GM21619 (cell line): ENCODE data around the gene GALM.
"Not testable (repeated sequence)": the region's sequence is repeated elsewhere in the genome, so short reads cannot be mapped to it uniquely, and the experiment has no call there.

Experiments used
- ATAC-seq: cut with Tn5 transposase; IDR thresholded peaks from one replicate; pipeline ENCODE4 v1.9.1; 2021; ENCODE audit not compliant: unreplicated experiment

Gene GALM

DNA sequence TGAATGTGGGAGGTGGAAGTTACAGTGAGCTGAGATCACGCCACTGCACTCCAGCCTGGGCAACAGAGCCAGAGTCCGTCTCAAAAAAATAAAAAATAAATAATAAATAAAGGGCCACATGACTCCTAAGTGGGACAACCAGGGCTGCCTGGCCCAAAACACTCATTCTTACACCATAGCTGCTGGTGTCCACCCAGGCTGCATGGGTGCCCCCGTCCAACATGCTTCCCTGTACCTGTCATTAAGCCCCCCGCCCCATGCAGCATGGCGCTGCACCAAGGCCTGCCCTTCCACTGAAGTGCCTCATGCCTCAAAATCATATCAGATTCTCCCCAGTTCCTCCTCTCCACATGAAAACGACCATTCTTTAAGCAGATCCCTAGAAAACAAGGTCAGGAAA is 10.8 kb downstream of the GALM start:
- no peak for ATAC-seq

DNA sequence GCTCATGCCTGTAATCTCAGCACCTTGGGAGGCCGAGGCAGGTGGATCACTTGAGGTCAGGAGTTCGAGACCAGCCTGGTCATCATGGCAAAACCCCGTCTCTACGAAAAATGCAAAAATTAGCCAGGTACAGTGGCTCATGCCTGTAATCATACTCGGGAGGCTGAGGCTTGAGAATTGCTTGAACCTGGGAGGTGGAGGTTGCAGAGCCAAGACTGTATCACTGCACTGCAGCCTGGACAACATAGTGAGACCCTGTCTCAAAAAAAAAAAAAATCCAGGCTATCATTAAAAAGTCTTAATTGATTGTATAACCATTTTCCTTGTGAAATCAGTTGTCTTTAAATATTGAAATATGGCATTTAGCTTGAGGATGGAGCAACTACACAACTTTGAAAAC is 15.0 kb downstream of the GALM start:
- ATAC-seq = not testable (repeated sequence)

DNA sequence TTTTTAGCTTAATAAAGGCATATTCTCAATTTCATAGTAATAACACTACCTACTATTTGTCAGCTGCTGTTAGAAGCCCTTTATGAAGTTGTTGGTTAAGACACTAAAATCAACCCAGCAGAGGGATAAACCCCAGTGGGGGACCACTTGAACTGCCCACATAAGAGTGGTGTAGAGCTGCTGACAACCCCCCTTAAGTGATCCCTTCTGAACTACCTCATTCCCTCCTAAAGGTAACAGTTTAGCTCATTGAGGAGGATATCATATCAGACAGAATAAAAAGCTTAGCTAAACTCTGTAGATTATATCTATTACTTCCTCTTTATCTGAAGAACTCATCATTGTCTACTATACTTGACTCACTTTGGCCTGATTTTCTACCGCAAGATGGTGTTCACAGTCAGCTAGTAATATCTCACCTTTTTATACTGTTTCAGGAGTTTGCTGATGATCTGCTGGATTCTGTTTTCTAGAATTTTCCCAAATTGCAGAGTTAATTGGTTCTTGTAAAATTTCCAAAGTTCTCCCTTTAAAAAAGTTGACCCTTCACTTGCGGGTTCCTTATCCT is 16.2 kb downstream of the GALM start:
- ATAC-seq = no peak

DNA sequence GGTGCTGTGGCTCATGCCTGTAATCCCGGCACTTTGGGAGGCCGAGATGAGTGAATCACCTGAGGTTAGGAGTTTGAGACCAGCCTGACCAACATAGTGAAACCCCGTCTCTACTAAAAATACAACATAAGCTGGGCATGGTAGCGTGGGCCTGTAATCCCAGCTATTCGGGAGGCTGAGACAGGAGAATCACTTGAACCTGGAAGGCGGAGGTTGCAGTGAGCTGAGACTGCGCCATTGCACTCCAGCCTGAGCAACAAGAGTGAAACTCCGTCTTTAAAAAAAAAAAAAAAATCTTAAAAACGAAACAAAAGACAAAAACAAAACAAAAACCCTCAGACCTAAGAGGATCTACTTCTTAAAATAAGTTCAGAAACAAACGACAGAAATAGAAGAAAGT is 16.7 kb downstream of the GALM start:
- ATAC-seq = not testable (repeated sequence)

DNA sequence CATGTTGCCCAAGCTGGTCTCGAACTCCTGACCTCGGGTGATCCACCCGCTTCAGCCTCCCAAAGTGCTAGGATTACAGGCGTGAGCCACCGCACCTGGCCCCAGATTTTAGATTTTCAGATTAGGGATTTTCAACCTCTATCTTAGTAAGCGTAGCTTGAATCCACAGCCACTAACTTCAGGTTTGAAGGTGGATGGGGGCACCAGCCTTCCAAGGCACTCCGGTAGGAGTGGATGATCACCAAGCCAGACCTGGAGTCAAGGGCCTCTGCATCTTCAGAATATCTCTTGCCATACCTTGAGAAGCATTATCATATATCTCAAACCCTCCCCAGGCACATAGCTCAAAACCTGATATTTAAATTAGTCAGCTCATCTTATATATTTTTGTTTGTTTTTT is 17.9 kb downstream of the GALM start:
- ATAC-seq = no peak

DNA sequence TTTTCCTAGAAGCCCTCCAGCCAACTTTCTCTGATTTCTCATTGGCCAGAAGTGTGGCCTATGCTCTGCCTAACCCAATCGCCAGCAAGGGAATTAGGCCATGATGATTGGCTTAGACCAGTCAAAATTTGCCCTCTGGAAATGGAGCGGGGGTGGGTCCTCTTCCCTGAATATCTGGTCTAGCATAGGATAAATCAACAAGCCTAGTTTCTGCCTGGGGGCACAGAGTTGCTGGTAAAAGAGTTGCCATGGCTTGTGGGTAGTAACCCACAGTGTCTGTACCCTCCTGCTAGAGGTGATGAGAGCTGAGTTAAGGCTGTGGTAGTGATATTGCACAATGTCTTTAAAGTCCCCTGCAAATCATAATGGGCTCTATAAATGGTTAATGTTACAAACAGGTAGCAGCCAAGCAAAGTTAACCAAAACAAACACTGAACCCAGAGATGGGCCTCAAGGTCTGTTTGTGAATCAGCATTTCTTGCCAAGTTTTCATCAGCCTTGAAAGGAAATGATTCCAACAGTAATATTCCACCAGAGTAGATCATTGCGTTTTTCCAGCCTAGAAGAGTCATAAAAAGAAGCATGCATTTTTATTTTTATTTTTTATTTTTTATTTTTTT is 19.3 kb downstream of the GALM start:
- ATAC-seq = no peak

DNA sequence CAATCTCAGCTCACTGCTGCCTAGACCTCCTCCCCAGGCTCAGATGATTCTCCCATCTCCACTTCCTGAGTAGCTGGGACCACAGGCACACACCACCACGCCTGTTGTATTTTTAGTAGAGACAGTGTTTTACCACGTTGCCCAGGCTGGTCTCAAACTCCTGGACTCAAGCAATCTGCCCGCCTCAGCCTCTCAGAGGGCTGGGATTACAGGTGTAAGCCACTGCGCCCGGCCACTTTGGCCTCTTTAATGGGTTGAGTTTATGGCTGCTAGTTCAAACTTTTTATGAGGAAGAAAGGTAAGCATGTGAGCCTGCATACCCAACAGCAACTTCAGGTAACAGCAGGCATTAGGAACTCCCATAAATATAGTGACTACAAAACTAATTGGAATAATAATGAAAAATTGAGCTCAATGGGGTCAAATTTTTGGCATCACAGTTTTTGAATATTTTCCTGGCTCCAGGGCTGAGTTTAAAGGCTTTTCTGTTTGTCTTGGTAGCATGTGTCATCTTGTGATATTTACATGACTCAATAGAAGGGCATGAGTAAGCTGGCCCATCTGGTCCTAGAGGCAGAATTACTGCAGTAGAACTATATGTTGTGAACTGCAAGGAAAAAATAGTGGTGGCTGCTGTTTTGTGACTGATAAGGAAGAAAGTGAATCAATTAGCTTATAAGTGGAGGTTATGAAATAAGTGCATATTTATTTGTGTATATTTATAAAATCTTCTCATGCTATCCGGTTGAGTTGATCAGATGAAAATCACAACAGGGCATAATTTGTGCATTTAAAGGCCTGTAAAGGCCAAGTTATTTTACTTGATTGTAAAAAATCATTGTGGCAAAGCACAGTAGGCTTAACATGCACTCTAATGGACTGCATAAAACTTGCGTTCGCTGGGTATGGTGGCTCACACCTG is 24.8 kb downstream of the GALM start:
- ATAC-seq = no peak

DNA sequence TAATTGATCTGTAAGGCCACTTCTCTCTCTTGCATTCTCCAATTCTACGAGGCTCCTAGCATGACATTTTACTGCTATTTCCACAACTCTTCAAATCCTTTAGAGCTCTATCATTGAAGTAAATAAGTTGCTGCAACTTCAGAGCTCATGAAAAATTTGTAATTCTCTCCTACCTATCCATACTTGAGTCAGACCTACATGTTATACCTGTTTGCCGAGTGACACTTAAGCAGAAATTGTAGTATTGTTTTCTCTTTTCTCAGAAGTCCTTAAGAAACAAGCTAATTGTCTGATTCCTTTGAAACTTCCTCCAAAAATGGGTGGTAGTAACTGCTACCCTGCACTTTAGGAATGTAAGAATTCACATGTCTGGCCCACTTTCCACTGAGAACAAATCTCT is 26.1 kb downstream of the GALM start:
- ATAC-seq = no peak

DNA sequence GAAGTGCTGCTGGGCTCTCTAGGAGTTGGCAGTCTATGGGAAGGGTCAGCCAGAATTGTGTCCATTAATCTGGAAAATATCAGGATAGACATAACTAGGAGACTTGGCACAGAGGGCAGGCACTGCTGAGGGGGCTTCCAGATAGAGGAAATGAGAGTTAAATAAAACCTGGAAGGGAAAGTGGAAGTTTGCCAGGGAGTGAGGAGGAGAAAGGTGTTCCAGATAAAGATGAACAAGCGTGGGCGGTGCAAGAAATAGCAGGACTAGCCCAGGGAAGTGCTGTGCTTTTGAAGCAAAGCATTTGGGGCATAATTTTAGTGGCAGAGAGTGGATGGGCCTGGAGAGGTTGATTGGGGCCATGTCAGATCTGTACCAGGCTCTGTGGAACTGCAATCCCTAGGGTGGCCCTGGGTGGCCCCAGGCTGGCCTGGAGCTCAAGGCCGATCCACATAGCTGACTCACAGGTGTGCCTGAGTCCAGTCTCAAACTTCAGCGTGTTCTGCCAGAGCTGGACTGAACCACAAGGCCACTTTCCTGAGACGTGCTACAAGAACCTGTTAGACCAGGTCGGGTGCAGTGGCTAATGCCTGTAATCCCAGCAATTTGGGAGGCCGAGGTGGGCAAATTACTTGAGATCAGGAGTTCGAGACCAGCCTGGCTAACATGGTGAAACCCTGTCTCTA is 26.9 kb downstream of the GALM start:
- no peak for ATAC-seq

DNA sequence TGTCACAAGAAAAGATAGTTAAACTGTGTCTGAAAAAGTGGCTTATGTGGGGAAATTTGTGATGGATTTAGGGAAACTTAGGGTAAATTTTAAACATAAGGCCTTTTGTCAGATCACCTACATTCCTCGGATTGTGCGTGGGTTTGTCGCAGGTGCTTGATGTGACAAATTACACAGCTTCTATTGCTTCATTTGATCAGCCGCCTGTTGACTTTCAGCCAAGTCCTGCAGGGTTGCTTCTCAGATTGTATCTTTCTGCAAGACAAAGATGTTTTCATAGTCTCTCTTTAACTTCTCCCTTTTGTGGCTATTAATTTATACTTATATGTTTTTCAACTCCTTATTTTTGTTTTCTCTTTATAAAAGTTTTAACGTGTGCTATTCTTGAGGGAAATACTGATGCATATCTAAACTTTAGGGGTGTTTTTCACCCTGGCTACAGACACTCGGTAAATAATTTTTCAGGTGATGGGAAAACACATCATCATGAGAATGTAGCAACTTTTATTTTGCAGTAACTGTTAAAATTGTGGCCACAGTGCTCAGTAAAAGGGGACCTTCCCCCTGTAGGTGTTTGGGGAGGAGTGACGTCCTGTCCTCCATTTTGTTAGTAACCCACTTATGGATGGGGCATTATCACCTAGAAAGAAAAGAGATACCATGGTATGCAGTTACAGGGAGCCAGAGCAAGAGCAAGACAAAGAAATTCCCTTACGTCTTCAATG is 31.4 kb downstream of the GALM start:
- ATAC-seq = no peak

DNA sequence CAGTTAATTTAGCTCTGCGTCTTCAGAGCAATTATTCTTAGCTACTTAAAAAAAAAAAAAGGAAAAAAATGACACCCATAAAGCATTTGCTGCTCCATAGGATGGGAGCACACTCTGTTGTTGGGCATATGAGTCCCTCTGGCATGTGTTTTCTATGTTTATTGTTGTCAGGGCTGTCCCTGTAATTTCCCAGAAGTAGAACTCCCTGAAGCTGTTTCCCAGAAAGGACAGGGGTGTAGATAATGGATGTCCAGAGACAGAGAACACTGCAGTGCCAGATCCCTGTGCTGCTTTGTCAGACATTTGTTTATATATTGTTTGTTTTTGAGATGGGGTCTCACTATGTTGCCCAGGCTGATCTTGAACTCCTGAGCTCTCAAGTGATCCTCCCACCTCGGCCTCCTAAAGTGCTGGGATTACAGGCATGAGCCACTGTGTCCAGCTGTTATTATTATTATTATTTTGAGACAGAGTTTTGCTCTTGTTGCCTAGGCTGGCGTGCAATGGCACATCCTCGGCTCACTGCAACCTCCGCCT is 32.6 kb downstream of the GALM start:
- no peak for ATAC-seq

DNA sequence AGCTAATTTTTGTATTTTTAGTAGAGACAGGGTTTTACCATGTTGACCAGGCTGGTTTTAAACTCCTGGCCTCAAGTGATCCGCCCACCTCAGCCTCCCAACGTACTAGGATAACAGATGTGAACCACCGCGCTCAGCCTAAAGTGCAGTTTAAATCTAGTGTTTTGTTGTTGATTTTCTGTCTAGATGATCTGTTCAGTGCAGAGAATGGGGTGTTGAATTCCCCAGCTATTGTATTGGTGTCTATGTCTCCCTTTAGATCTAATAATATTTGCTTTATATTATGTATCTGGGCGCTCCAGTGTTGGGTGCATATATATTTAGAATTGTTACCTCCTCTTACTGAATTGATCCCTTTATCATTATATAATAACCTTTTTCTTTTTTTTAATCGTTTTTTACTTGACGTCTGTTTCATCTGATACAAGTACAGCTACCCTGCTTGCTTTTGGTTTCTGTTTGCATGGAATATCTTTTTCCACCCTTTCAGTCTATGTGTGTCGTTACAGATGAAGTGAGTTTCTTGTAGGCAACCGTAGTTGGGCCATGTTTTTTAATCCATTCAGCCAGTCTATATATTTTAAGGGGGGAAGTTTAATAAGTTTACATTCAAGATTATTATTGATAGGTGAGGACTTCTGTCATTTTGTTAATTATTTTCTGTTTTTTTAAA is 34.3 kb downstream of the GALM start:
- no peak for ATAC-seq

DNA sequence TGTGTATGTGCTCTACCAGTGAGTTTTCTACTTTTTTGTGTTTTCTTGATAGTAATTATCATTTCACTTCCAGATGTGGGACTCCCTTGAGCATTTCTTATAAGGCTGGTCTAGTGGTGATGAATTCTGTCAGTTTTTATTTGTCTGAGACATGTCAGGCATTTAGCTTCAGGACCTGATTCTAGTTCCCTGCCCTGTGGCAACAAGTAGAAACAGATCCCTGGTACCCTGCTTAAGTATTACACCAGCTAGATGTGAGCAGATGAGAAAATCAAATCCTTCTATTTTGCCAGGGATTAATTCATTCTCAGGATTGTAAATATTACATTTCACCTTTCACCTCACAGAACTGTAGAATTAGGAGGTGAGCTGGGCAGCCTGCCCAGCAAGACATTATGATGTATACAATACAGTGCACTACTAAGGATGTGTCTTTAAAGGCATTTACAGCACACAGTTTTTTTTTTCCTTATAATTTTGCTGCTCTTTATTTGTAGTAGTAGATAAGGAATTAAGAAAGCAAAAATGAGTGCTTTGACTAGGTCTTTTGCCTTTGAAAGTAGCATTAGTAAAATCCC is 35.1 kb downstream of the GALM start:
- ATAC-seq = no peak

DNA sequence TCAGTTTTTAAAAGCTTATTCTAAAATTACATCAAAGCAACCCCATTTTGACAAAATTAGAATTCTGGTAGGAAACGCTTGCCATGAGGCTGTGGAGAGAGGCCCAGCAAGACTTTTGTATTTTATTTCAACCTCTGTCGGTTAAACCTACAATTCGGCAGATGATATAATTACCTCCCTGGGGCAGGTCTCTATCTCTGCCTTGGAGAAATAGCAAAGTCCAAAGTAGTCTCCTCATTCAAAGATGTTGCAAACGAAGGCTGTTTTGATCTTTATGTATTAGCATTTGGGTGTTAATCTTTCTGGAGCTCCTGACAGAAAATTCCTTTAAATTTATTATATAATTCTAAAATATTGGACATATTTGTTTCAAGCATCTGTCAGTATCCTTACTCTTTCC is 35.6 kb downstream of the GALM start:
- no peak for ATAC-seq

DNA sequence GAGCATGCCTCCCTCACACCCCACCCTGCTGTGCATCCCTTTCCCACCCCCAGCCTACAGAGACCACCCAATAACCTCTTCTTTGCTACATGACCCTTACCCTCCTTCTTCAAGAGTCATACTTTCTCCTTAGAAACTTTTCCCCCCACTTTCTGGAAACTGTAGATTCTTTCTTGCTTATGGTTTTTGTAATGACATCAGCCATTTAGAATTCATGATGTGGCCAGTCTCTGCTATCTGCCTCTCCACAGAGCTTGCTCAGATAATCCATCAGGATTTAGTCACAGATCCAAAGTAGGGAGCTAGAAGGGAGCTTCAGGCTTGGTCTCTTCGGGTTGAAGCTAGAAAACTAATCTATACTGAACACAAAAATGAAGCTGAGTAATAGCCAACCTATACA is 36.5 kb downstream of the GALM start:
- ATAC-seq = no peak

DNA sequence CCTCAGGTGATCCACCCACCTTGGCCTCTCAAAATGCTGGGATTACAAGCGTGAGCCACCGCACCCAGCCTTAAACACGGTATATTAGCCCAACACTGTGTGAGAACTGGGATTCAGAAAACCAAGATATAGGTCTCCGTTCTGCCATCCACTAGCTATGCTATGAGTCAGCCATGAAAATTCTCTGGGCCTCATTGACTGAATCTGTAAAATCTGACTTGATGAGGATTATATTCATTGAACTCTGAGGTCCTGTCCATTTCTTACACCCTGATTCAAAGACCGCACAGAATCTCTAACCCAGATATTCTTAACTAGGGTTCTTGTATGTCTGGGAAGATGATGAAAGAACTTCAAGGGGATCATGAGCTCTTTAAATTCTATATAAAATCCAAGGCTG is 37.4 kb downstream of the GALM start:
- ATAC-seq = not testable (repeated sequence)

DNA sequence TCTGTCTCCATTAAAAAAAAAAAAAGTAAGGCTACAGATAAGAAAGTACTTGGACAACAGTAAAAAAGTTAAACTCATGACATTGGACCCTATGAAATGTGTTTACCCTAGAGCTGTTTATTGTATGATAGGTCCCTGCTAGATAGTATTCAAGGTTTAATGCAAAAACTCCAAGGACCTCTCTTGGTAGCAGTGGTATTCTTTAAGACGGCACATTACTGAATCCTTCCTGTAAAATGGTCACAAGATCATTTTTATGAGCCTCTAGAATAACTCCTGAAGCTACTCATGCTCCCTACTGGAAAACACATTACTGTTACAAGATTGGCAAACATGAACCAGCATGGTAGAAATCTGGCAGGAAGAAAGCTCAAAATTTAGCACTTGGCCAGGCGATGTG is 38.8 kb downstream of the GALM start:
- no peak for ATAC-seq

DNA sequence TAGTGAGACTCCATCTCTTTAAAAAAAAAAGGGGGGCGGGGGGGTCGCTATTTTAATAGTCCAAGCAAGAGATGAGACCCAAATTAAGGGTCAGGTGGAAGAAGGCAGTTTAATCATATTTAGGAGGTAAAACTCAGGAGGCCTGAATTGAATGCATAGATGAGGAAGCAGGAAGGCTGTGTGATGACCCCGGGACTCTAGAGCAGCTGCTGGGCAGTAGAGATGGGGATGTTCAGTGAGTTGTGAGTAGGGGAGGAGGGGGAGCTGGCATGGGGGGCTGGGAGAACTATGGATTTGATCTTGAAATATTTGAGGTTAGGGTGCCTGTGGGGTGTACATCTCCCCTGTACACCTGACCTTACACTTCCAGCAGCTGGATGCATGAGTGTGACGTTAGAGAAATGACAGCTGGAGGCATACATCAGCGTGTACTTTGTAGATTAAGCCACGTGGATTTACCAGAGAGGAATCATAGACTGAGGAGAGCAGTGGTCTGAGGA is 41.0 kb downstream of the GALM start:
- no peak for ATAC-seq

DNA sequence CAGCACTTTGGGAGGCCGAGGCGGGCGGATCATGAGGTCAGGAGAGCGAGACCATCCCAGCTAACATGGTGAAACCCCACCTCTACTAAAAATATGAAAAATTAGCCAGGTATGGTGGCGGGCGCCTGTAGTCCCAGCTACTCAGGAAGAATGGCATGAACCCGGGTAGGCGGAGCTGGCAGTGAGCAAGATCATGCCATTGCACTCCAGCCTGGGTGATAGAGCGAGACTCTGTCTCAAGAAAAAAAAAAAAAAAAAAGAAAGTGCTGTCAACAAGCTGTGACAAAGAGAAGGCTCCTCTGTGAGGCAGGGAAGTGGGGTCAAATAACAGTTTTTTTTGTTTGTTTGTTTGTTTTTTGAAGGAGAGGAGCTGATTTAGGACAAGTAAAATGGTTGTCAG is 42.6 kb downstream of the GALM start:
- not testable (repeated sequence) for ATAC-seq
